UCSD-AML1 (cell line): ENCODE results near the gene PEDS1.
"Not testable (repeated sequence)": the region's sequence is repeated elsewhere in the genome, so short reads cannot be mapped to it uniquely, and the experiment has no call there.

Source experiments
- DNase-seq: peaks from one replicate; lab custom pipeline; 2025; ENCODE audit not compliant: unreplicated experiment; lab: John Stamatoyannopoulos, UW

The PEDS1 gene

GRCh38 chr20:50136822-50137599, 16.5 kb downstream of the PEDS1 start:
- DNase-seq = no peak

GRCh38 chr20:50135157-50135556, 18.4 kb downstream of the PEDS1 start:
- not testable (repeated sequence) for DNase-seq

GRCh38 chr20:50133474-50134217, 19.9 kb downstream of the PEDS1 start:
- no peak for DNase-seq

GRCh38 chr20:50133041-50133440, 20.5 kb downstream of the PEDS1 start:
- no peak for DNase-seq

- no peak for DNase-seq
Measured at GRCh38 chr20:50130995-50131394, 22.5 kb downstream of the PEDS1 start.

- no peak for DNase-seq
Measured at GRCh38 chr20:50130356-50130723, 23.2 kb downstream of the PEDS1 start.

- no peak for DNase-seq
Measured at GRCh38 chr20:50129662-50130355, 23.7 kb downstream of the PEDS1 start.

GRCh38 chr20:50128520-50128905, 25.0 kb downstream of the PEDS1 start:
- no peak for DNase-seq

GRCh38 chr20:50127587-50128519, 25.7 kb downstream of the PEDS1 start:
- DNase-seq = no peak

GRCh38 chr20:50126662-50127061, 26.9 kb downstream of the PEDS1 start:
- no peak for DNase-seq

GRCh38 chr20:50125279-50125678, 28.2 kb downstream of the PEDS1 start:
- no peak for DNase-seq

GRCh38 chr20:50124496-50124895, 29.0 kb downstream of the PEDS1 start:
- no peak for DNase-seq

- no peak for DNase-seq
Measured at GRCh38 chr20:50123418-50123817, 30.1 kb downstream of the PEDS1 start.

GRCh38 chr20:50122763-50123162, 30.8 kb downstream of the PEDS1 start:
- no peak for DNase-seq

- no peak for DNase-seq
Measured at GRCh38 chr20:50121858-50122271, 31.7 kb downstream of the PEDS1 start.

- peak; percentile 60 for DNase-seq
Measured at GRCh38 chr20:50120935-50121693, 32.4 kb downstream of the PEDS1 start.

GRCh38 chr20:50118203-50118602, 35.3 kb downstream of the PEDS1 start:
- DNase-seq = no peak

- no peak for DNase-seq
Measured at GRCh38 chr20:50116368-50116999, 37.0 kb downstream of the PEDS1 start.

GRCh38 chr20:50115591-50116367, 37.7 kb downstream of the PEDS1 start:
- peak; percentile 91 for DNase-seq
